ENCODE results near the gene KAZN. TPM values are rescaled to one million over a fixed set of nuclear protein-coding genes. Genes with fewer than 3 reads are reported as not detected.

The KAZN gene
- total and polyA plus RNA-seq, 2 of the 8 experiments (the other 6 are each of a cell fraction or from before 2014, with no cell fraction given): 3.7 to 11.8 TPM

GRCh38 chr1:14733048-14733778 is 134.7 kb downstream of the KAZN start (continued):
- TF ChIP-seq ASH2L (IDR thresholded peaks at IDR 0.05; ENCODE audit: low read length): peak; percentile 27
- TF ChIP-seq SIN3A (conservative IDR thresholded peaks at IDR 0.05 in 1 of 2, IDR thresholded peaks at IDR 0.05 in 1 of 2; ENCODE audit: low read depth in 1 of 2, low read length in 2 of 2): no peak
